Rectal smooth muscle tissue (tissue), 1 donor: ENCODE measurements around the gene TENM3.

Experiments used
- H3K27ac ChIP-seq: one replicate; pipeline ENCODE4 v1.7.0; 2013; ENCODE audit warnings: low read depth, low read length, inconsistent platforms
- H3K27me3 ChIP-seq: one replicate; pipeline ENCODE4 v1.7.0; 2013; ENCODE audit warnings: low read length; ENCODE audit not compliant: control insufficient read depth, insufficient read depth
- H3K36me3 ChIP-seq: one replicate; pipeline ENCODE4 v1.7.0; 2013; ENCODE audit warnings: low read length; ENCODE audit not compliant: control insufficient read depth, insufficient read depth
- H3K4me1 ChIP-seq: one replicate; pipeline ENCODE4 v1.7.0; 2013; ENCODE audit warnings: low read length; ENCODE audit not compliant: control insufficient read depth, insufficient read depth
- H3K4me3 ChIP-seq: one replicate; pipeline ENCODE4 v1.7.0; 2013; ENCODE audit warnings: low read length
- H3K9ac ChIP-seq: one replicate; pipeline ENCODE4 v1.7.0; 2013; ENCODE audit warnings: low read length

TENM3 gene

GRCh38 chr4:182799515-182800215, 556.5 kb downstream of the TENM3 start:
- Histone ChIP-seq H3K27me3 (no peaks in the 10 kb centered on the region), H3K4me1 (no peaks in the 10 kb centered on the region), H3K36me3 (peaks cover 3% of the 10 kb centered on the region), H3K9ac (no peak overlapping the region), H3K4me3 (no peak overlapping the region), H3K27ac (no peak overlapping the region)

GRCh38 chr4:182800216-182800515, 557.0 kb downstream of the TENM3 start:
- H3K36me3 ChIP-seq: peaks cover 3% of the 10 kb centered on the region
- H3K9ac ChIP-seq: no peak overlapping the region

GRCh38 chr4:182801636-182802035, 558.4 kb downstream of the TENM3 start:
- no peak overlapping the region for H3K27ac ChIP-seq
- no peak overlapping the region for H3K4me3 ChIP-seq
- H3K4me1 ChIP-seq: no peaks in the 10 kb centered on the region
- no peaks in the 10 kb centered on the region for H3K27me3 ChIP-seq
- H3K9ac ChIP-seq: no peak overlapping the region
- peaks cover 3% of the 10 kb centered on the region for H3K36me3 ChIP-seq

More at GRCh38 chr4:182800216-182800515, 557.0 kb downstream of the TENM3 start:
- Histone ChIP-seq H3K4me1 (no peaks in the 10 kb centered on the region), H3K27me3 (no peaks in the 10 kb centered on the region), H3K4me3 (no peak overlapping the region), H3K27ac (no peak overlapping the region)

- Histone ChIP-seq H3K4me1 (no peaks in the 10 kb centered on the region), H3K36me3 (peaks cover 3% of the 10 kb centered on the region), H3K27ac (no peak overlapping the region), H3K4me3 (no peak overlapping the region), H3K9ac (no peak overlapping the region), H3K27me3 (no peaks in the 10 kb centered on the region)
Measured at GRCh38 chr4:182802621-182803020, 559.4 kb downstream of the TENM3 start.

- Histone ChIP-seq H3K4me1 (no peaks in the 10 kb centered on the region), H3K4me3 (no peak overlapping the region), H3K27ac (no peak overlapping the region), H3K9ac (no peak overlapping the region), H3K36me3 (peaks cover 3% of the 10 kb centered on the region), H3K27me3 (no peaks in the 10 kb centered on the region)
Measured at GRCh38 chr4:182803235-182803634, 560.0 kb downstream of the TENM3 start.

- Histone ChIP-seq H3K36me3 (peaks cover 3% of the 10 kb centered on the region), H3K4me3 (no peak overlapping the region), H3K27me3 (no peaks in the 10 kb centered on the region), H3K9ac (no peak overlapping the region), H3K4me1 (no peaks in the 10 kb centered on the region), H3K27ac (no peak overlapping the region)
Measured at GRCh38 chr4:182804131-182804530, 560.9 kb downstream of the TENM3 start.

- Histone ChIP-seq H3K27ac (no peak overlapping the region), H3K27me3 (no peaks in the 10 kb centered on the region), H3K36me3 (no peaks in the 10 kb centered on the region), H3K4me1 (no peaks in the 10 kb centered on the region), H3K4me3 (no peak overlapping the region), H3K9ac (no peak overlapping the region)
Measured at GRCh38 chr4:182805321-182805720, 562.1 kb downstream of the TENM3 start.

- H3K4me1 ChIP-seq: no peaks in the 10 kb centered on the region
- H3K27me3 ChIP-seq: no peaks in the 10 kb centered on the region
- H3K27ac ChIP-seq: no peak overlapping the region
- no peak overlapping the region for H3K4me3 ChIP-seq
- H3K36me3 ChIP-seq: no peaks in the 10 kb centered on the region
- no peak overlapping the region for H3K9ac ChIP-seq
Measured at GRCh38 chr4:182805750-182806149, 562.5 kb downstream of the TENM3 start.

- Histone ChIP-seq H3K4me1 (no peaks in the 10 kb centered on the region), H3K36me3 (no peaks in the 10 kb centered on the region), H3K4me3 (peak overlapping the region; percentile 61), H3K27ac (no peak overlapping the region), H3K27me3 (no peaks in the 10 kb centered on the region), H3K9ac (no peak overlapping the region)
Measured at GRCh38 chr4:182806259-182807252, 563.4 kb downstream of the TENM3 start.

GRCh38 chr4:182807346-182807745, 564.1 kb downstream of the TENM3 start:
- H3K9ac ChIP-seq: no peak overlapping the region
- H3K36me3 ChIP-seq: no peaks in the 10 kb centered on the region
- no peak overlapping the region for H3K4me3 ChIP-seq
- no peaks in the 10 kb centered on the region for H3K27me3 ChIP-seq
- H3K4me1 ChIP-seq: no peaks in the 10 kb centered on the region
- no peak overlapping the region for H3K27ac ChIP-seq

GRCh38 chr4:182807767-182808548, 564.8 kb downstream of the TENM3 start:
- H3K4me3 ChIP-seq: no peak overlapping the region
- H3K27ac ChIP-seq: no peak overlapping the region

More at GRCh38 chr4:182807767-182808548, 564.8 kb downstream of the TENM3 start:
- no peaks in the 10 kb centered on the region for H3K4me1 ChIP-seq
- H3K9ac ChIP-seq: no peak overlapping the region
- H3K36me3 ChIP-seq: no peaks in the 10 kb centered on the region
- H3K27me3 ChIP-seq: no peaks in the 10 kb centered on the region
